GM12878 (cell line): ENCODE measurements around the gene SP110.

Experiments used
- BACH1 ChIP-seq: fragments of 450-650 bp; IDR thresholded peaks from 2 replicates; pipeline ENCODE4 v1.6.1; 2017; ENCODE audit warnings: mild to moderate bottlenecking, borderline replicate concordance
- CEBPB ChIP-seq, 2 experiments: fragments of 150-350 bp in 1 of 2; IDR thresholded peaks; 2 replicates each; pipeline ENCODE4 v1.6.1; 2012 to 2014; ENCODE audit warnings: low read depth in 2 of 2, low read length in 2 of 2, borderline replicate concordance in 1 of 2, inconsistent platforms in 1 of 2
- PAX5 ChIP-seq: IDR thresholded peaks from 2 replicates; pipeline ENCODE4 v1.6.1; 2011; ENCODE audit warnings: low read depth, low read length, borderline replicate concordance
- POLR2A ChIP-seq: IDR thresholded peaks from 2 replicates; pipeline ENCODE4 v1.6.1; 2011; ENCODE audit warnings: low read depth, mild to moderate bottlenecking, low read length
- ZBTB33 ChIP-seq: fragments of 450-650 bp; IDR thresholded peaks from 2 replicates; pipeline ENCODE4 v1.6.1; 2017; ENCODE audit warnings: mild to moderate bottlenecking

DNA sequence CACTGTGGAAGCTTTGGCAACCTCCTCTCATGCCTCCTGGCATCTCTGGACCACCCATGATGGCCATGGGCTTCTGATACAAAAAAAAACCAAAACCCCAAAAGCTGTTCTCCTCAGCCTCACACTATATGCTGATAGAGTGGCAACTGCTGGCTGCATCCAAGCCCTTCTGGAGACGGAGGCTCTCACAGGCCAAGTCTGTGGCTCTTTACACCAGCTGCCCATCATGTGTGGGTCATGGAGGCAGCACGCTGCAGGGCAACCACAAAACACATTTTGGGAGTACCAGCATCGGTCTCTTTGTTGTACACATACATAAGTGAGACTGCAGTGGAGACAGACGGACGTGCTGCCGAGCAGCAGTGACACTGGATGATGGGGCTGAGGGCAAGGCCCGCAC lies 45.3 kb downstream of the SP110 start:
- TF ChIP-seq BACH1 (no peak), ZBTB33 (no peak), POLR2A (no peak), PAX5 (no peak), CEBPB (IDR thresholded peaks at IDR 0.05; ENCODE audit: borderline replicate concordance in 1 of 2, low read depth in 2 of 2, low read length in 2 of 2) (no peak)
